Right lobe of liver (tissue), 4 donors: Measurements from ENCODE around the gene DTX3.

Source experiments
- POLR2A ChIP-seq: fragments of 450-650 bp; IDR thresholded peaks from one replicate; pipeline ENCODE4 v1.6.1; 2017; ENCODE audit warnings: antibody characterized with exemption, mild to moderate bottlenecking
- TF ChIP-seq, protein P1 (sequence below), 4 donors: fragments of 200-600 bp in 3 of 4; fragments of 450-650 bp in 1 of 4; IDR thresholded peaks; one replicate each; pipeline versions ENCODE4 v1.5.1 to v1.8.0; 2016 to 2022; ENCODE audit warnings: antibody characterized with exemption in 4 of 4, mild to moderate bottlenecking in 2 of 4
- donor health status: DM: no; HTN: no; CAD: no.
- donor health status: DM: no; HTN: no; CAD: no.
- donor health status: DM: no; HTN: yes; CAD: no.

DNA sequence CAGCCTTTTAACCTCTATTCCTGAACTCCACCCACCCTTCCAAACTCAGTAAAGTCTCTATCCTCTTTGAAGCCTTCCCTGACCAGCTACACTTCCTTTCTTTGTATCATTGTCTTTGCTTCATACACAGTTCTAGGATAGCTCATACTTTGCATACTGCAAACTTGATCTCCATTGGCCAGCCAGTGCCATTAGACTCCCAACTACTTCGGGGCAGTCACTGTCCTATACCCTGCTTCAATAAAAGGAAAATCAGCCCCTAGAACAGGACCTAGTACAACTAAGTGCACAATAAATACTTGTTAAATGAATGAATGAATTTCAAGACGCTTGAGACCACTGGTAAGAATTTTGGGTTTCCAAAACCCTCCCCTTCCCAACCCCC, 14.2 kb upstream of the DTX3 start:
- TF ChIP-seq, protein P1, sequence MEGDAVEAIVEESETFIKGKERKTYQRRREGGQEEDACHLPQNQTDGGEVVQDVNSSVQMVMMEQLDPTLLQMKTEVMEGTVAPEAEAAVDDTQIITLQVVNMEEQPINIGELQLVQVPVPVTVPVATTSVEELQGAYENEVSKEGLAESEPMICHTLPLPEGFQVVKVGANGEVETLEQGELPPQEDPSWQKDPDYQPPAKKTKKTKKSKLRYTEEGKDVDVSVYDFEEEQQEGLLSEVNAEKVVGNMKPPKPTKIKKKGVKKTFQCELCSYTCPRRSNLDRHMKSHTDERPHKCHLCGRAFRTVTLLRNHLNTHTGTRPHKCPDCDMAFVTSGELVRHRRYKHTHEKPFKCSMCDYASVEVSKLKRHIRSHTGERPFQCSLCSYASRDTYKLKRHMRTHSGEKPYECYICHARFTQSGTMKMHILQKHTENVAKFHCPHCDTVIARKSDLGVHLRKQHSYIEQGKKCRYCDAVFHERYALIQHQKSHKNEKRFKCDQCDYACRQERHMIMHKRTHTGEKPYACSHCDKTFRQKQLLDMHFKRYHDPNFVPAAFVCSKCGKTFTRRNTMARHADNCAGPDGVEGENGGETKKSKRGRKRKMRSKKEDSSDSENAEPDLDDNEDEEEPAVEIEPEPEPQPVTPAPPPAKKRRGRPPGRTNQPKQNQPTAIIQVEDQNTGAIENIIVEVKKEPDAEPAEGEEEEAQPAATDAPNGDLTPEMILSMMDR (IDR thresholded peaks at IDR 0.05): no peak
- no peak for TF ChIP-seq POLR2A
